HG02870 (cell line): ENCODE data around the gene TFRC.
A peak's percentile ranks its signal among the peaks of the same experiment; 100 is the strongest.
"Not testable (repeated sequence)": the region's sequence is repeated elsewhere in the genome, so short reads cannot be mapped to it uniquely, and the experiment has no call there.

ENCODE experiments used
- ATAC-seq: cut with Tn5 transposase; IDR thresholded peaks from one replicate; pipeline ENCODE4 v1.9.1; 2021; ENCODE audit warnings: mild to moderate bottlenecking, moderate library complexity; ENCODE audit not compliant: unreplicated experiment

Gene TFRC

GRCh38 chr3:196082619-196082971 is 705 bp upstream of the TFRC start:
- no peak for ATAC-seq

GRCh38 chr3:196081002-196081833 is 672 bp downstream of the TFRC start:
- peak; percentile 25 for ATAC-seq

- not testable (repeated sequence) for ATAC-seq
Measured at GRCh38 chr3:196080101-196080846, 1.6 kb downstream of the TFRC start.

- ATAC-seq = no peak
Measured at GRCh38 chr3:196079682-196080081, 2.2 kb downstream of the TFRC start.

- no peak for ATAC-seq
Measured at GRCh38 chr3:196075013-196075412, 6.9 kb downstream of the TFRC start.

- no peak for ATAC-seq
Measured at GRCh38 chr3:196073255-196073753, 8.6 kb downstream of the TFRC start.

GRCh38 chr3:196072313-196072712 is 9.6 kb downstream of the TFRC start:
- no peak for ATAC-seq

GRCh38 chr3:196068812-196069211 is 13.1 kb downstream of the TFRC start:
- ATAC-seq = not testable (repeated sequence)

GRCh38 chr3:196067439-196067838 is 14.5 kb downstream of the TFRC start:
- ATAC-seq = no peak

GRCh38 chr3:196063971-196064370 is 17.9 kb downstream of the TFRC start:
- no peak for ATAC-seq

GRCh38 chr3:196063456-196063855 is 18.4 kb downstream of the TFRC start:
- ATAC-seq = no peak

- no peak for ATAC-seq
Measured at GRCh38 chr3:196063049-196063448, 18.8 kb downstream of the TFRC start.

- ATAC-seq = no peak
Measured at GRCh38 chr3:196060834-196061233, 21.1 kb downstream of the TFRC start.

GRCh38 chr3:196057760-196058331 is 24.0 kb downstream of the TFRC start:
- ATAC-seq = no peak

- not testable (repeated sequence) for ATAC-seq
Measured at GRCh38 chr3:196056371-196056770, 25.5 kb downstream of the TFRC start.

- ATAC-seq = no peak
Measured at GRCh38 chr3:196055683-196056270, 26.1 kb downstream of the TFRC start.

GRCh38 chr3:196055240-196055639 is 26.6 kb downstream of the TFRC start:
- no peak for ATAC-seq

- no peak for ATAC-seq
Measured at GRCh38 chr3:196054661-196055060, 27.2 kb downstream of the TFRC start.

GRCh38 chr3:196053487-196053886 is 28.4 kb downstream of the TFRC start:
- no peak for ATAC-seq

GRCh38 chr3:196051282-196052076 is 30.4 kb downstream of the TFRC start:
- ATAC-seq = no peak
